HCT116 (cell line): ENCODE data around the gene HDDC3. TPM values are rescaled to one million over a fixed set of nuclear protein-coding genes. Genes with fewer than 3 reads are reported as not detected.

ENCODE experiments used
- ATAC-seq: fragments of 200-7000 bp; cut with Tn5 transposase; 2 replicates; pipeline ENCODE4 v1.9.1; 2020; ENCODE audit warnings: mild to moderate bottlenecking, moderate library complexity
- BruUV-seq: library from RNA; stranded (reverse); fragments of 400-500 nt; replicated peaks from 2 replicates; lab custom pipeline; 2021; lab: Mats Ljungman, UMichigan
- CTCF ChIA-PET: fragments of 300-600 bp; sonication (Branson Sonifier 250); formaldehyde crosslinking; loops from one replicate; lab custom pipeline; 2021; ENCODE audit warnings: antibody characterized with exemption; lab: Charles Lee
- POLR2A ChIA-PET: fragments of 300-600, 350-600 bp; sonication (Branson Sonifier 250); formaldehyde crosslinking; loops from one replicate; lab custom pipeline; 2021; ENCODE audit warnings: antibody characterized with exemption; lab: Charles Lee
- RAD21 ChIA-PET, 2 experiments: fragments of 300-600 bp; sonication (Branson Sonifier 250); formaldehyde crosslinking; loops; one replicate each; lab custom pipeline; 2023; ENCODE audit warnings: low total read pairs in 2 of 2; ENCODE audit not compliant: uncharacterized antibody in 2 of 2, unreplicated experiment in 2 of 2, low non-redundant PET in 1 of 2; lab: Charles Lee
- DNase-seq: peaks from one replicate; pipeline ENCODE4 v3.0.0-alpha.2; 2010; ENCODE audit warnings: low read depth, low spot score
- H2AFZ ChIP-seq: fragments of 200-600 bp; shearing (Covaris generic), sonication (generic); 2 replicates; pipeline ENCODE4 v1.6.1; 2017; ENCODE audit warnings: low read depth, mixed run types, mixed read lengths, antibody characterized with exemption, low read length; ENCODE audit not compliant: poor library complexity, severe bottlenecking
- H3K27ac ChIP-seq: 2 replicates; pipeline ENCODE4 v1.5.1; 2012; ENCODE audit warnings: low read depth, low read length
- H3K27me3 ChIP-seq: fragments of 200-600 bp; sonication (generic); 2 replicates; pipeline ENCODE4 v1.6.1; 2016; ENCODE audit warnings: mixed run types, low read length, mixed read lengths; ENCODE audit not compliant: insufficient read depth
- H3K36me3 ChIP-seq, 2 experiments: fragments of 200-500 bp in 1 of 2; fragments of 200-600 bp in 1 of 2; sonication (Bioruptor generic) in 1 of 2; sonication (generic) in 1 of 2; 2 replicates each; pipeline versions ENCODE4 v1.5.1 to v1.6.1; 2014 to 2016; ENCODE audit warnings: low read length in 2 of 2, inconsistent platforms in 1 of 2, mixed read lengths in 1 of 2, mixed run types in 1 of 2; ENCODE audit not compliant: insufficient read depth in 2 of 2, control insufficient read depth in 1 of 2
- H3K4me1 ChIP-seq, 2 experiments: fragments of 200-600 bp in 1 of 2; sonication (generic) in 1 of 2; 2 replicates each; pipeline versions ENCODE4 v1.5.1 to v1.6.1; 2012 to 2017; ENCODE audit warnings: low read length in 2 of 2, inconsistent platforms in 1 of 2, mild to moderate bottlenecking in 1 of 2, mixed read lengths in 1 of 2, mixed run types in 1 of 2, moderate library complexity in 1 of 2; ENCODE audit not compliant: insufficient read depth in 2 of 2, control insufficient read depth in 1 of 2
- H3K4me2 ChIP-seq: fragments of 200-600 bp; sonication (generic); 2 replicates; pipeline ENCODE4 v1.6.1; 2017; ENCODE audit warnings: mixed run types, low read length, mixed read lengths
- H3K4me3 ChIP-seq, 2 experiments: fragments of 200-600 bp in 1 of 2; sonication (generic) in 1 of 2; replicated peaks in 1 of 2; 2 replicates each; pipeline ENCODE4 v1.5.1; 2011 to 2016; ENCODE audit warnings: low read length in 2 of 2, control low read depth in 1 of 2, low read depth in 1 of 2, mild to moderate bottlenecking in 1 of 2, mixed read lengths in 1 of 2, mixed run types in 1 of 2
- H3K79me2 ChIP-seq: fragments of 200-600 bp; sonication (generic); 2 replicates; pipeline ENCODE4 v1.6.1; 2017; ENCODE audit warnings: mild to moderate bottlenecking, mixed run types, low read length, moderate library complexity, mixed read lengths; ENCODE audit not compliant: insufficient read depth
- H3K9ac ChIP-seq: fragments of 200-600 bp; sonication (generic); 2 replicates; pipeline ENCODE4 v1.6.1; 2016; ENCODE audit warnings: low read length, mixed read lengths
- H3K9me2 ChIP-seq: fragments of 200-600 bp; sonication (generic), shearing (Covaris generic); 2 replicates; pipeline ENCODE4 v1.6.1; 2017; ENCODE audit warnings: mixed run types, mild to moderate bottlenecking, moderate library complexity; ENCODE audit not compliant: insufficient read depth
- H3K9me3 ChIP-seq, 2 experiments: fragments of 200-500 bp in 1 of 2; fragments of 200-600 bp in 1 of 2; sonication (Bioruptor generic) in 1 of 2; sonication (generic) in 1 of 2; 2 replicates each; pipeline ENCODE4 v1.6.1; 2014 to 2017; ENCODE audit warnings: low read length in 2 of 2, mixed read lengths in 2 of 2, inconsistent platforms in 1 of 2, low read depth in 1 of 2, mild to moderate bottlenecking in 1 of 2, mixed run types in 1 of 2, moderate library complexity in 1 of 2; ENCODE audit not compliant: control insufficient read depth in 1 of 2, insufficient read depth in 1 of 2
- H4K20me1 ChIP-seq: fragments of 200-600 bp; sonication (generic), shearing (Covaris generic); 2 replicates; pipeline ENCODE4 v1.6.1; 2017; ENCODE audit warnings: mixed run types, mild to moderate bottlenecking, moderate library complexity; ENCODE audit not compliant: insufficient read depth
- CBX3 ChIP-seq: IDR thresholded peaks from 2 replicates; pipeline ENCODE4 v1.6.1; 2012; ENCODE audit warnings: low read depth
- EGR1 ChIP-seq: IDR thresholded peaks from 2 replicates; pipeline ENCODE4 v1.6.1; 2012; ENCODE audit warnings: low read depth
- EZH2 ChIP-seq: fragments of 200-600 bp; sonication (generic); IDR thresholded peaks from 2 replicates; pipeline ENCODE4 v1.6.1; 2017; ENCODE audit warnings: antibody characterized with exemption, mixed run types
- EZH2phosphoT487 ChIP-seq: fragments of 200-600 bp; IDR thresholded peaks from 2 replicates; pipeline ENCODE4 v1.6.1; 2018; ENCODE audit warnings: antibody characterized with exemption, borderline replicate concordance
- JUND ChIP-seq: IDR thresholded peaks from 2 replicates; pipeline ENCODE4 v1.6.1; 2012
- MAX ChIP-seq: IDR thresholded peaks from 2 replicates; pipeline ENCODE4 v1.6.1; 2012
- SRF ChIP-seq: IDR thresholded peaks from 2 replicates; pipeline ENCODE4 v1.6.1; 2012; ENCODE audit warnings: low read depth
- ZBTB33 ChIP-seq: IDR thresholded peaks from 2 replicates; pipeline ENCODE4 v1.6.1; 2011; ENCODE audit warnings: mild to moderate bottlenecking, low read length, moderate library complexity; ENCODE audit not compliant: insufficient replicate concordance; ENCODE audit errors: extremely low read depth
- ZFX ChIP-seq: fragments of 450-650 bp; IDR thresholded peaks from 2 replicates; pipeline ENCODE4 v1.6.1; 2017
- intact Hi-C: fragments of 100-400 bp; cut with micrococcal nuclease; formaldehyde crosslinking; loops from 2 replicates; pipeline ENCODE4 v1.10.0; 2022
- total RNA-seq: library from RNA; stranded (reverse); gene quantifications from one replicate; pipeline ENCODE4 v1.2.1, GENCODE V29; 2021; ENCODE audit not compliant: unreplicated experiment
- TF ChIP-seq, protein P1 (sequence below), 3 experiments: fragments of 200-600 bp in 1 of 3; sonication (generic) in 1 of 3; IDR thresholded peaks in 2 of 3; conservative IDR thresholded peaks in 1 of 3; 2 replicates each; pipeline ENCODE4 v1.5.1; 2012 to 2017; ENCODE audit warnings: low read depth in 2 of 3, low read length in 2 of 3, antibody characterized with exemption in 1 of 3, borderline replicate concordance in 1 of 3, control low read depth in 1 of 3, mild to moderate bottlenecking in 1 of 3, mixed read lengths in 1 of 3, mixed run types in 1 of 3, moderate library complexity in 1 of 3; ENCODE audit not compliant: insufficient read depth in 1 of 3

The HDDC3 gene
- total RNA-seq, 1 experiment from 2014 or later: 20.4 TPM

GRCh38 chr15:90968434-90968833, 36.1 kb upstream of the HDDC3 start:
- Histone ChIP-seq H3K9me3 (no peaks in the 10 kb centered on the region), H3K4me3 (no peak overlapping the region), H3K79me2 (peaks cover 17% of the 10 kb centered on the region), H3K4me2 (no peak overlapping the region), H2AFZ (no peak overlapping the region), H3K27me3 (no peaks in the 10 kb centered on the region), H4K20me1 (no peaks in the 10 kb centered on the region), H3K4me1 (no peaks in the 10 kb centered on the region), H3K27ac (no peak overlapping the region), H3K9me2 (no peaks in the 10 kb centered on the region), H3K36me3 (peaks cover 53 to 59% of the 10 kb centered on the region in 2 experiments; a peak in 3 of 4 replicates), H3K9ac (no peak overlapping the region)
- ChIA-PET POLR2A (no interaction called here), RAD21 (no interaction called here), CTCF (no interaction called here)
- TF ChIP-seq EGR1 (no peak), ZFX (no peak), EZH2phosphoT487 (no peak), MAX (no peak), CBX3 (no peak), JUND (no peak), EZH2 (no peak), SRF (no peak), ZBTB33 (no peak)
- TF ChIP-seq, protein P1, sequence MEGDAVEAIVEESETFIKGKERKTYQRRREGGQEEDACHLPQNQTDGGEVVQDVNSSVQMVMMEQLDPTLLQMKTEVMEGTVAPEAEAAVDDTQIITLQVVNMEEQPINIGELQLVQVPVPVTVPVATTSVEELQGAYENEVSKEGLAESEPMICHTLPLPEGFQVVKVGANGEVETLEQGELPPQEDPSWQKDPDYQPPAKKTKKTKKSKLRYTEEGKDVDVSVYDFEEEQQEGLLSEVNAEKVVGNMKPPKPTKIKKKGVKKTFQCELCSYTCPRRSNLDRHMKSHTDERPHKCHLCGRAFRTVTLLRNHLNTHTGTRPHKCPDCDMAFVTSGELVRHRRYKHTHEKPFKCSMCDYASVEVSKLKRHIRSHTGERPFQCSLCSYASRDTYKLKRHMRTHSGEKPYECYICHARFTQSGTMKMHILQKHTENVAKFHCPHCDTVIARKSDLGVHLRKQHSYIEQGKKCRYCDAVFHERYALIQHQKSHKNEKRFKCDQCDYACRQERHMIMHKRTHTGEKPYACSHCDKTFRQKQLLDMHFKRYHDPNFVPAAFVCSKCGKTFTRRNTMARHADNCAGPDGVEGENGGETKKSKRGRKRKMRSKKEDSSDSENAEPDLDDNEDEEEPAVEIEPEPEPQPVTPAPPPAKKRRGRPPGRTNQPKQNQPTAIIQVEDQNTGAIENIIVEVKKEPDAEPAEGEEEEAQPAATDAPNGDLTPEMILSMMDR (IDR thresholded peaks at IDR 0.05 in 2 of 3, conservative IDR thresholded peaks at IDR 0.05 in 1 of 3; ENCODE audit: borderline replicate concordance in 1 of 3, insufficient read depth in 1 of 3, low read depth in 2 of 3, low read length in 2 of 3): no peak
- no TSS peak for BruUV-seq
- DNase-seq (no peak), ATAC-seq (no peak)
- intact Hi-C loops: no loop called here
